AG10803 (cell line): ENCODE data around the gene POLE3.
A peak's percentile ranks its signal among the peaks of the same experiment; 100 is the strongest.
"Not testable (repeated sequence)": the region's sequence is repeated elsewhere in the genome, so short reads cannot be mapped to it uniquely, and the experiment has no call there.

Experiments
- DNase-seq: peaks from one replicate; pipeline ENCODE4 v3.0.0; 2010; ENCODE audit warnings: low read depth
- H3K4me3 ChIP-seq: 2 replicates; pipeline ENCODE4 v1.5.1; 2011; ENCODE audit warnings: mild to moderate bottlenecking, low read length, control low read depth
- TF ChIP-seq, protein P1 (sequence below): conservative IDR thresholded peaks from 2 replicates; pipeline ENCODE4 v1.5.1; 2011; ENCODE audit warnings: mild to moderate bottlenecking, low read length, control low read depth, inconsistent platforms

The POLE3 gene

DNA sequence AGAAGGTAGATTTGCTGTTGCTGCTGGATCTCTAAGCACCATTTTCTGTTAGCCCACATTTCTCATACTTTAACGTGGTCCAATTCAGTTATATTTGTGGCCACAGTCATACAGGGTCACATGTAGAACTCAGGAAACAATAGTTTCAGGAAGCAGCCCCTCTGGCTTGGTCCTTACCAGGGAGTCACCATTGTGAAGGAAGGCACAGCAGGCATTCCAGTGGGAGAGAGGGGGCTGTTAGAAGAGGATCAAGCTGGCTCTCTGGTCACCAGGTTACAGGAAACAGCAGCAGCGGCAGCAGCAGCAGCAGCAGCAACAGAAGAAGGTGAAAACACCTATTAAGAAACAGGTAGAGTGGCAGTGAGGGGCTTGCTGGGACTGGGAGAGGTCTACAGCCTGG lies 14.6 kb upstream of the POLE3 start:
- no peak for DNase-seq
- no peak overlapping the region for H3K4me3 ChIP-seq
- TF ChIP-seq, protein P1, sequence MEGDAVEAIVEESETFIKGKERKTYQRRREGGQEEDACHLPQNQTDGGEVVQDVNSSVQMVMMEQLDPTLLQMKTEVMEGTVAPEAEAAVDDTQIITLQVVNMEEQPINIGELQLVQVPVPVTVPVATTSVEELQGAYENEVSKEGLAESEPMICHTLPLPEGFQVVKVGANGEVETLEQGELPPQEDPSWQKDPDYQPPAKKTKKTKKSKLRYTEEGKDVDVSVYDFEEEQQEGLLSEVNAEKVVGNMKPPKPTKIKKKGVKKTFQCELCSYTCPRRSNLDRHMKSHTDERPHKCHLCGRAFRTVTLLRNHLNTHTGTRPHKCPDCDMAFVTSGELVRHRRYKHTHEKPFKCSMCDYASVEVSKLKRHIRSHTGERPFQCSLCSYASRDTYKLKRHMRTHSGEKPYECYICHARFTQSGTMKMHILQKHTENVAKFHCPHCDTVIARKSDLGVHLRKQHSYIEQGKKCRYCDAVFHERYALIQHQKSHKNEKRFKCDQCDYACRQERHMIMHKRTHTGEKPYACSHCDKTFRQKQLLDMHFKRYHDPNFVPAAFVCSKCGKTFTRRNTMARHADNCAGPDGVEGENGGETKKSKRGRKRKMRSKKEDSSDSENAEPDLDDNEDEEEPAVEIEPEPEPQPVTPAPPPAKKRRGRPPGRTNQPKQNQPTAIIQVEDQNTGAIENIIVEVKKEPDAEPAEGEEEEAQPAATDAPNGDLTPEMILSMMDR: no peak

DNA sequence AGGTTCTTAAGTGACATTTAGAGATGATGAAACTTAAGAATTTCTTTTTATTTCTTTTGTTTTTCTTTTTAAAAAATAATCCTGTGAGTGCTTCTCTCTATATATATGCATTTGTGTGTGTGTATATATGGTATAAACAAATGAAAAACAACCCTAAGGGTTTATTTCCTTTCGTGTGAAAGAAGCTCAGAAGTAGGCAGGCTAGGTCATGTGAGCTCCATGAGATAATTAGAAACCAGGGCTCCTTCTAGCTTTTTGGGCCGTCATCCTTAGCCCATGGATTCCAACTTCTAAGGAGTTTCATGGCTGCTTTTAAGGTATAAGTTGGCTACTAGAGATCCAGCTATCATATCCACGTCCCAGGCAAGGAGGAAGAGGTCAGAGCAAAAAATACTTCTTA lies 11.3 kb upstream of the POLE3 start:
- no peak for DNase-seq
- TF ChIP-seq, protein P1: no peak
- no peak overlapping the region for H3K4me3 ChIP-seq

DNA sequence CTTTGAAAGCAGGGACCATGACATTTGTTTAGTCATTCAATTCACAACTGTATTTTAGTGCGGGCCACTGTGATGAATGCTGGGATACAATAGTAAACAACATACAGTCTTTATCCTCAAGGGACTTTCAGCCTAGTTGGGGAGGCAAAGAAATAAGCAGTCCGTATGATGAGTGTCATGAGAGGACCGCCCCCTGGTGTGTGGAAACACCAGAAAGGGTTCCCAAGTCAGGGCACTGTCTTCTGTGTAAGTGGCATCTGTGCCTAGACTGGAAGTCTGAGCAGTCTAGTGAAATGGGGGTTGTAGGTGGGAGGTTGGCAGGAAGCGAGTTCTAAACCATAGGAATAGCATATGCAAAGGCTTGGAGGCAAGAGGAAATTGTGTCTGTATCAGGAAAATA lies 6.9 kb upstream of the POLE3 start:
- no peak overlapping the region for H3K4me3 ChIP-seq
- no peak for DNase-seq
- TF ChIP-seq, protein P1: no peak

DNA sequence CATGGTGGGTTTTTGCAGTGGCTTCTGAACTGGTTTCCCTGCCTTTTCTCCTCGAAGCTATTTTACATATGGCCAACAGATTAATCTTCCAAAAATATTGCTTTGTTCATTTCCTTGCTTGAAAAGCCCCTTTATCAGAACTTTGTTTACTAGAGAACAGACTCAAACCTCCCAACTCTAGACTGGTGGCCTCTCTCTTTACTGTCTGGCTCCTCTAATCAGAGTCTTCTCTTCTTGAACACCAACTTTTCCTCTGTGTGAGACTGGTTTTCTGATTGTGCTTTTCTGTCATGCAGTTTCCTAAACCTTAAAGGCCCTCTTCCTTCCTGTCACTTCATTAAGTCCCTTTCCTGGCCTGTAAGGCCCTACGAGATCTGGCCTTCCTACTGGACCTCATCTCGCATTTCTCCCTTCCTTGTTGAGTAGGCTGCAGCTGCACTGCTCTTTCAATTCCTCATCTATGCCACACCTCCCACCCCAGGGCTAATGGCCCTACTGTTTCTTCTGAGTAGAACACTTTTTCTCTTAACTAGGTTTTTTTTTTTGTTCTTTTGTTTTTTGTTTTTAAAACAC lies 5.8 kb upstream of the POLE3 start:
- TF ChIP-seq, protein P1: no peak
- no peak overlapping the region for H3K4me3 ChIP-seq
- no peak for DNase-seq

DNA sequence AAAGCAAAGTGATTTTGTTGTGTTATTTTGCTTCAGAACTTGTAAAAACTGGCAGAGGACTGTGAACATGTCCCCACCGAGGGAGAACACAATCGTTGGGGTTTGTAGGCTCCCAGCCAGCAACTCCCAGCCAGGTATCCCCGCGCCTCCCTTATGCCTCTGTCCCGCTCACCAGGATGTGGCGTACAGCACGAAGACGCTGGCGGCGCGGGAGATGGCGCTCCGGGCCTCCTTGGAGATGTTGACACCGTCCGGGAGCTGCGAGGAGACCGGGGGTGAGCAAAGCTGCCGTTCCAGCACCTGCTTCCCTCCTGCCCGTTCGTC lies 630 bp downstream of the POLE3 start:
- DNase-seq: no peak

DNA sequence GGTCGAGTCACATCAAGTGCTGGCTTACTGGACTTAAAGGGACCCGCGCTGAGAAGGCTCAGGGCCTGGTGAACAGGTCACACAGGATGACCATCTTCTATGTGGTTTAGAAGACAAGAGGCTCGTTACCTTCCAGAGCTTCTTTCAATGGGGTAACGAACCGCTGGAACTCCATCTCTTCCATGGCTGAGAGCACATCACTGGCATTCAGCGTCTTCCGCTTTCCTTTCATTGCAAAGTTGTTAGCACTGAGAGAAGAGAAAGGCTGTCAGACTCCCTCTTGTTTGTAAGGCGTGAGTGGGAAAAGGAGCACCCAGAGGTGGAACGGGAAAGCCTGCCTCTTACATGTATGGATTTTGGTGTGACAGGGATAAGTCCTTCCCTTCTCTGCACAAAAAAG lies 994 bp downstream of the POLE3 start:
- H3K4me3 ChIP-seq: peak overlapping the region; percentile 96
- DNase-seq: no peak
- TF ChIP-seq, protein P1: no peak

More for the DNA sequence above, 630 bp downstream of the POLE3 start:
- TF ChIP-seq, protein P1: no peak
- peak overlapping the region; percentile 96 for H3K4me3 ChIP-seq

DNA sequence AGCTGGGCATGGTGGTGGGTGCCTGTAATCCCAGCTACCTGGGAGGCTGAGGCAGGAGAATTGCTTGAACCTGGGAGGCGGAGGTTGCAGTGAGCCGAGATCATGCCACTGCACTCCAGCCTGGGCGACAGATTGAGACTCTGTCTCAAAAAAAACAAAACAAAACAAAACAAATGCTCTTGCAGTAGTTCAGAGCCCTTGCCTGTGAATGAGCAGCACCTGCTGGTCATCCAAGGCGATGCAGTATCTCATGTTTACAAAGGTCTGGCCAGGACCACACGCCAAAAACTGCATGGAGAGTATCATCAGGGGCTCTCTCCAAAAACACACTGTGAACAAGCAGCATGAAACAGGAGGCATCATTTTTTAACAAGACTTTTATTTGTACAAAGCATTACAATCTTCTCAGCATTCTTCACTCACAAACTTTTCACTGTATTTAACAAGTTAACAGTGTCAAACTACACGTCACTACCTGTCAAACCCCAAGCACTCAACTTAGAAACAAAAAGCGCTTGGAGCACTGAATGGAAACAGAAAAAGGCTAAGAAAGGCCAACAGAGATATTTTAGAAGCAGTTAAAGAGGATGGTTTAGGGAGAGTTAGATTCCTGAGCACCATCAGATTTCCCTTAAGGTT lies 3.5 kb downstream of the POLE3 start:
- peak; percentile 81 for DNase-seq
- TF ChIP-seq, protein P1: peak; percentile 91
- H3K4me3 ChIP-seq: not testable (repeated sequence)

DNA sequence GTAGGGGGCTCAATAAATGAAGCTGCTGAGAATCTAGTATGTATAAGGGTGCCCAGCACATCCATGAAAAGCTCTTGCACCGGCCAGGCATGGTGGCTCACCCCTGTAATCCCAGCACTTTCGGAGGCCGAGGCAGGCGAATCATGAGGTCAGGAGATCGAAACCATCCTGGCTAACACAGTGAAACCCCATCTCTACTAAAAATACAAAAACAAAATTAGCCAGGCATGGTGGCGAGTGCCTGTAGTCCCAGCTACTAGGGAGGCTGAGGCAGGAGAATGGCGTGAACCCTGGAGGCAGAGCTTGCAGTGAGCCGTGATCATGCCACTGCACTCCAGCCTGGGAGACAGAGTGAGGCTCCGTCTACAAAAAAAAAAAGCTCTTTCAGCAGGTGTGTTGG lies 4.1 kb downstream of the POLE3 start:
- H3K4me3 ChIP-seq, DNase-seq: not testable (repeated sequence)
